GM23338 (cell line): ENCODE results near the gene ENC1. TPM values are rescaled to one million over a fixed set of nuclear protein-coding genes. Genes with fewer than 3 reads are reported as not detected.

ENCODE experiments used
- ATAC-seq: fragments of 200-7000 bp; cut with Tn5 transposase; 3 replicates; pipeline ENCODE4 v1.9.1; 2020
- DNase-seq: peaks from one replicate; pipeline ENCODE4 v3.0.0-alpha.2; 2015; ENCODE audit warnings: low spot score
- H2AFZ ChIP-seq: fragments of 200-600 bp; sonication (generic); 2 replicates; pipeline ENCODE4 v1.8.0; 2016; ENCODE audit warnings: antibody characterized with exemption, mild to moderate bottlenecking, moderate library complexity
- H3F3A ChIP-seq: fragments of 200-600 bp; sonication (generic); replicated peaks from 2 replicates; pipeline ENCODE4 v1.8.0; 2017; ENCODE audit warnings: antibody characterized with exemption, mixed run types, low read depth
- H3K27ac ChIP-seq: fragments of 200-600 bp; sonication (generic); 2 replicates; pipeline ENCODE4 v1.6.1; 2016; ENCODE audit warnings: low read depth
- H3K27me3 ChIP-seq: fragments of 200-600 bp; sonication (generic); 2 replicates; pipeline ENCODE4 v1.8.0; 2016; ENCODE audit warnings: mild to moderate bottlenecking, mixed run types, moderate library complexity; ENCODE audit not compliant: insufficient read depth
- H3K36me3 ChIP-seq: fragments of 200-600 bp; sonication (generic); 2 replicates; pipeline ENCODE4 v1.8.0; 2016; ENCODE audit warnings: mild to moderate bottlenecking; ENCODE audit not compliant: insufficient read depth
- H3K4me1 ChIP-seq: fragments of 200-600 bp; sonication (generic); 2 replicates; pipeline ENCODE4 v1.8.0; 2016; ENCODE audit warnings: mild to moderate bottlenecking, moderate library complexity; ENCODE audit not compliant: insufficient read depth
- H3K4me2 ChIP-seq: fragments of 200-600 bp; sonication (generic); 2 replicates; pipeline ENCODE4 v1.7.1; 2017; ENCODE audit warnings: mixed run types
- H3K4me3 ChIP-seq: fragments of 200-600 bp; sonication (generic); 2 replicates; pipeline ENCODE4 v1.6.1; 2016; ENCODE audit warnings: mixed run types
- H3K79me2 ChIP-seq: fragments of 200-600 bp; sonication (generic); replicated peaks from 2 replicates; pipeline ENCODE4 v1.8.0; 2017; ENCODE audit warnings: mild to moderate bottlenecking; ENCODE audit not compliant: insufficient read depth
- H3K9me2 ChIP-seq: fragments of 200-600 bp; sonication (generic); 2 replicates; pipeline ENCODE4 v1.8.0; 2017; ENCODE audit not compliant: insufficient read depth
- H4K20me1 ChIP-seq: fragments of 200-600 bp; sonication (generic); replicated peaks from 2 replicates; pipeline ENCODE4 v1.8.0; 2017; ENCODE audit warnings: mild to moderate bottlenecking; ENCODE audit not compliant: insufficient read depth
- H3K27ac Mint-ChIP-seq: 2 replicates; pipeline ENCODE4 v1.8.0; 2020; ENCODE audit warnings: inconsistent platforms, mild to moderate bottlenecking, moderate library complexity, mixed read lengths
- H3K27me3 Mint-ChIP-seq: 3 replicates; pipeline ENCODE4 v1.8.0; 2022; ENCODE audit warnings: low read depth, mild to moderate bottlenecking, moderate library complexity, mixed read lengths, inconsistent platforms; ENCODE audit not compliant: insufficient read depth, poor library complexity
- H3K36me3 Mint-ChIP-seq: 3 replicates; pipeline ENCODE4 v1.8.0; 2021; ENCODE audit warnings: low read depth, mild to moderate bottlenecking, inconsistent platforms, moderate library complexity, mixed read lengths
- H3K4me1 Mint-ChIP-seq: 3 replicates; pipeline ENCODE4 v1.8.0; 2020; ENCODE audit warnings: mild to moderate bottlenecking, inconsistent platforms, mixed read lengths
- H3K4me3 Mint-ChIP-seq: 3 replicates; pipeline ENCODE4 v1.8.0; 2021; ENCODE audit warnings: moderate library complexity, mild to moderate bottlenecking, inconsistent platforms, mixed read lengths
- H3K9me3 Mint-ChIP-seq: 3 replicates; pipeline ENCODE4 v1.8.0; 2020; ENCODE audit warnings: moderate library complexity, mild to moderate bottlenecking, inconsistent platforms, mixed read lengths
- CTCF ChIP-seq, 2 experiments: fragments of 200-600 bp in 1 of 2; sonication (generic) in 1 of 2; conservative IDR thresholded peaks; 2 replicates each; pipeline versions ENCODE4 v1.5.1 to v1.6.1; 2016 to 2017; ENCODE audit warnings: antibody characterized with exemption in 2 of 2, low read depth in 2 of 2, mild to moderate bottlenecking in 2 of 2, moderate library complexity in 1 of 2
- EZH2 ChIP-seq: fragments of 200-600 bp; sonication (generic); IDR thresholded peaks from one replicate; pipeline ENCODE4 v1.8.0; 2017; ENCODE audit warnings: antibody characterized with exemption, mild to moderate bottlenecking, low read depth; ENCODE audit not compliant: unreplicated experiment
- EZH2phosphoT487 ChIP-seq: fragments of 200-600 bp; sonication (generic); IDR thresholded peaks from one replicate; pipeline ENCODE4 v1.8.1; 2018; ENCODE audit warnings: antibody characterized with exemption; ENCODE audit not compliant: unreplicated experiment
- JUNB ChIP-seq: IDR thresholded peaks from one replicate; pipeline ENCODE4 v1.6.1; 2016; ENCODE audit warnings: antibody characterized with exemption; ENCODE audit not compliant: unreplicated experiment
- POLR2AphosphoS5 ChIP-seq: IDR thresholded peaks from 2 replicates; pipeline ENCODE4 v1.6.1; 2016; ENCODE audit warnings: antibody characterized with exemption, low read depth
- REST ChIP-seq: IDR thresholded peaks from one replicate; pipeline ENCODE4 v1.6.1; 2018; ENCODE audit warnings: antibody characterized with exemption; ENCODE audit not compliant: unreplicated experiment
- STAT1 ChIP-seq: IDR thresholded peaks from one replicate; pipeline ENCODE4 v1.6.1; 2016; ENCODE audit warnings: antibody characterized with exemption; ENCODE audit not compliant: unreplicated experiment
- ZNF114 ChIP-seq: fragments of 250-450 bp; sonication (Bioruptor Pico); IDR thresholded peaks from 2 replicates; pipeline ENCODE4 v1.5.0; 2020; ENCODE audit warnings: mild to moderate bottlenecking, moderate library complexity
- ZNF331 ChIP-seq: fragments of 250-450 bp; sonication (Bioruptor Pico); IDR thresholded peaks from 2 replicates; pipeline ENCODE4 v1.5.0; 2020; ENCODE audit warnings: low read depth, mild to moderate bottlenecking, moderate library complexity
- ZNF462 ChIP-seq: fragments of 250-450 bp; sonication (Bioruptor Pico); IDR thresholded peaks from 2 replicates; pipeline ENCODE4 v1.5.0; 2020; ENCODE audit warnings: mild to moderate bottlenecking, moderate library complexity
- polyA plus RNA-seq: library from polyadenylated mRNA; unstranded; fragments of >200 nt; fragmentation: Nextera tagmentation; extraction: Ambion mirVana; gene quantifications from 2 replicates; pipeline ENCODE4 v1.2.1, GENCODE V29; 2016
- total RNA-seq: library from RNA; depleted of rRNA; stranded (reverse); fragments of >200 nt; shearing (Covaris generic); gene quantifications from 2 replicates; pipeline ENCODE4 v1.2.3, GENCODE V29; 2014

The ENC1 gene
- total and polyA plus RNA-seq, 2 experiments from 2014 or later: 8.2 to 27.9 TPM

GRCh38 chr5:74625742-74626241 lies 14.7 kb downstream of the ENC1 start (continued):
- TF ChIP-seq EZH2phosphoT487: no peak

GRCh38 chr5:74624931-74625505 lies 15.5 kb downstream of the ENC1 start:
- no peak overlapping the region for H2AFZ ChIP-seq
- no peaks in the 10 kb centered on the region for H4K20me1 ChIP-seq
- peaks cover 7% of the 10 kb centered on the region; the same call in 2 of the 3 replicates for H3K9me3 Mint-ChIP-seq
- TF ChIP-seq STAT1: no peak
- TF ChIP-seq REST: no peak
- TF ChIP-seq CTCF (conservative IDR thresholded peaks at IDR 0.05; ENCODE audit: low read depth in 2 of 2): no peak
- no peak for TF ChIP-seq ZNF462 (CRISPR knock-in tag)
- no peak for TF ChIP-seq ZNF331 (CRISPR knock-in tag)
- no peak for TF ChIP-seq POLR2AphosphoS5
- no peak for TF ChIP-seq EZH2
- TF ChIP-seq ZNF114 (CRISPR knock-in tag): no peak
- no peak for TF ChIP-seq JUNB
- H3K36me3 Mint-ChIP-seq: peaks cover 6% of the 10 kb centered on the region; the same call in 2 of the 3 replicates
- peaks cover 57% of the 10 kb centered on the region for H3K4me1 Mint-ChIP-seq
- H3F3A ChIP-seq: no peaks in the 10 kb centered on the region
- H3K27me3 Mint-ChIP-seq: peaks cover 5% of the 10 kb centered on the region
- H3K27me3 ChIP-seq: no peaks in the 10 kb centered on the region
- H3K36me3 ChIP-seq: peaks cover 2% of the 10 kb centered on the region; the same call in 1 of the 2 replicates
- no peak for ATAC-seq
- no peak for DNase-seq
- no peak overlapping the region for H3K27ac Mint-ChIP-seq
- H3K9me2 ChIP-seq: no peaks in the 10 kb centered on the region; the same call in 1 of the 2 replicates
- no peak overlapping the region for H3K4me2 ChIP-seq
- peaks cover 5% of the 10 kb centered on the region for H3K79me2 ChIP-seq
- H3K27ac ChIP-seq: no peak overlapping the region
- no peak overlapping the region for H3K4me3 ChIP-seq
- H3K4me1 ChIP-seq: peaks cover 37% of the 10 kb centered on the region
- H3K4me3 Mint-ChIP-seq: no peak overlapping the region
